Measurements from ENCODE around the gene ZNF384.
"Not testable (repeated sequence)": the region's sequence is repeated elsewhere in the genome, so short reads cannot be mapped to it uniquely, and the experiment has no call there.

Gene ZNF384

DNA sequence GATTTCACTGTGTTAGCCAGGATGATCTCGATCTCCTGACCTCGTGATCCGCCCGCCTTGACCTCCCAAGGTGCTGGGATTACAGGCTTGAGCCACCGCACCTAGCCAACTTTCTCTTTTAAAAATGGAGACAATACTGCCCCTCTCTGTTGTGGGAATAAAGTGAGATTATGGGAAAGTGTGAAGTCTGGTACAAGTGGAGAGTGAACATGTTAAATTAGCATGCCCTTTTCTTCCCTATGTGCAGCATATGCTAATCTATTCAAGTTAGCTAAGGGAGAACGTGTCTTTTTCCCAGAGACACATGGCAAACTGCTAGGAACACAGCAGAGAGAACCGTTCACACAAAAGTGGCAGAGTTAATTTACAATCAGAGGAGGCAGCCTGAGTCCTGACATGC, 36.2 kb upstream of the ZNF384 start:
- H3K4me3 ChIP-seq (ENCODE audit: control insufficient read depth, low read depth, low read length) = no peak overlapping the region
- no peak for DNase-seq (ENCODE audit: low read depth)
- TF ChIP-seq, protein P1, sequence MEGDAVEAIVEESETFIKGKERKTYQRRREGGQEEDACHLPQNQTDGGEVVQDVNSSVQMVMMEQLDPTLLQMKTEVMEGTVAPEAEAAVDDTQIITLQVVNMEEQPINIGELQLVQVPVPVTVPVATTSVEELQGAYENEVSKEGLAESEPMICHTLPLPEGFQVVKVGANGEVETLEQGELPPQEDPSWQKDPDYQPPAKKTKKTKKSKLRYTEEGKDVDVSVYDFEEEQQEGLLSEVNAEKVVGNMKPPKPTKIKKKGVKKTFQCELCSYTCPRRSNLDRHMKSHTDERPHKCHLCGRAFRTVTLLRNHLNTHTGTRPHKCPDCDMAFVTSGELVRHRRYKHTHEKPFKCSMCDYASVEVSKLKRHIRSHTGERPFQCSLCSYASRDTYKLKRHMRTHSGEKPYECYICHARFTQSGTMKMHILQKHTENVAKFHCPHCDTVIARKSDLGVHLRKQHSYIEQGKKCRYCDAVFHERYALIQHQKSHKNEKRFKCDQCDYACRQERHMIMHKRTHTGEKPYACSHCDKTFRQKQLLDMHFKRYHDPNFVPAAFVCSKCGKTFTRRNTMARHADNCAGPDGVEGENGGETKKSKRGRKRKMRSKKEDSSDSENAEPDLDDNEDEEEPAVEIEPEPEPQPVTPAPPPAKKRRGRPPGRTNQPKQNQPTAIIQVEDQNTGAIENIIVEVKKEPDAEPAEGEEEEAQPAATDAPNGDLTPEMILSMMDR (conservative IDR thresholded peaks at IDR 0.05; ENCODE audit: control insufficient read depth, insufficient read depth, low read depth, low read length) = no peak

- peak overlapping the region; percentile 78 for H3K4me3 ChIP-seq (ENCODE audit: control insufficient read depth, low read depth, low read length)
- TF ChIP-seq, protein P1 (conservative IDR thresholded peaks at IDR 0.05; ENCODE audit: control insufficient read depth, insufficient read depth, low read depth, low read length) = no peak
- peak; percentile 26 for DNase-seq (ENCODE audit: low read depth)
Measured at GRCh38 chr12:6724409-6724797, 35.2 kb upstream of the ZNF384 start.

DNA sequence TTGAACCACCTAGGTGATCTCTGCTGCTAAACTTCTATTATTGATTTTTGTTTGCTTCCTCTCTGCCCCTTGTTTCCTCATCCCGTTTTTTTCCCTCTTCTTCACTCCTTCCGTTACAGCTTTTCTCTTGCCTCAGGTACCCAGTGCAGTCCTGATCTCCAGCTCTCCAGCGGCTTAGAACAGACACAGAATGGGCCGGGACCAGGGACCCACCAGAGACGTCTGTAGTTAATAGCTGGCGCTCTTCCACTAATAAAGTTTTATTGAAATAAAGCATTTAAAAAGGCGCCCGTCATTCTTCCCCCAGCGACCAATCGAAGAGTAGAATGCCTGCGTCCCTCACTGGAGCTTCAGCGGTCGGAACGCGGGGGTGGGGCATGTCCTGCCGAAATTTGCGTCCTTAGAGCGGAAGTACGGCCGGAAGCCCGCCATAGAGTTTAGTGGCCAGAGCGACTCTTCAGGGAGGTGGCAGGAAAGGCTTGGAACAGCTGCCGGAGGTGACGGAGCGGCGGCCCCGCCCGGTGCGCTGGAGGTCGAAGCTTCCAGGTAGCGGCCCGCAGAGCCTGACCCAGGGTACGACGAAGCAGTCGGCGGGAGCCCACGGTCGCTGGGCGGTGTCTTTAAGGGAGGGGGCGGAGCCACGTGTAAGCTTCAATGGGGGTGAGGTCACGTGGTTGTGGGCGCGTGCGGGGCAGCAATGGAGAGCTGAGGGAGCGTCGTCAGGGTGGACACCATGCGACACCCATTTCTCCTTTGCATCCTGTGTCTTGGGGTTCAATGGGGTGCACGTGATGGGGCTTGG, 34.6 kb upstream of the ZNF384 start, which contains the start of gene COPS7A:
TSS of gene COPS7A (plus strand) at position 440 of the 802 bp plus-strand sequence. CDS start 611 bp downstream, outside the sequence.
- TF ChIP-seq, protein P1 (conservative IDR thresholded peaks at IDR 0.05; ENCODE audit: control insufficient read depth, insufficient read depth, low read depth, low read length) = no peak
- DNase-seq (ENCODE audit: low read depth) = peak; percentile 98
- H3K4me3 ChIP-seq (ENCODE audit: control insufficient read depth, low read depth, low read length) = peak within 1 kb of the TSS; percentile 78

GRCh38 chr12:6722863-6723262, 33.7 kb upstream of the ZNF384 start:
- no peak overlapping the region for H3K4me3 ChIP-seq (ENCODE audit: control insufficient read depth, low read depth, low read length)
- no peak for DNase-seq (ENCODE audit: low read depth)
- TF ChIP-seq, protein P1 (conservative IDR thresholded peaks at IDR 0.05; ENCODE audit: control insufficient read depth, insufficient read depth, low read depth, low read length) = no peak

- TF ChIP-seq, protein P1 (conservative IDR thresholded peaks at IDR 0.05; ENCODE audit: control insufficient read depth, insufficient read depth, low read depth, low read length) = no peak
Measured at GRCh38 chr12:6716874-6717437, 27.8 kb upstream of the ZNF384 start.

GRCh38 chr12:6716031-6716873, 27.1 kb upstream of the ZNF384 start:
- not testable (repeated sequence) for DNase-seq (ENCODE audit: low read depth); H3K4me3 ChIP-seq (ENCODE audit: control insufficient read depth, low read depth, low read length)

More at GRCh38 chr12:6716874-6717437, 27.8 kb upstream of the ZNF384 start:
- H3K4me3 ChIP-seq (ENCODE audit: control insufficient read depth, low read depth, low read length) = no peak overlapping the region
- DNase-seq (ENCODE audit: low read depth) = no peak

Measured in fibroblast of mammary gland (primary cell).